DND-41 (cell line): Measurements from ENCODE around the gene TEX2.
"Not testable (repeated sequence)": the region's sequence is repeated elsewhere in the genome, so short reads cannot be mapped to it uniquely, and the experiment has no call there.

Source experiments
- ATAC-seq: fragments of 200-7000 bp; cut with Tn5 transposase; 3 replicates; pipeline ENCODE4 v1.9.1; 2021; ENCODE audit warnings: low read depth; ENCODE audit not compliant: insufficient read depth
- DNase-seq: peaks from one replicate; pipeline ENCODE4 v3.0.0-alpha.2; 2020
- H2AFZ ChIP-seq: 2 replicates; pipeline ENCODE4 v1.6.0; 2012; ENCODE audit warnings: low read depth, low read length
- H3K27ac ChIP-seq: 2 replicates; pipeline ENCODE4 v1.5.1; 2012; ENCODE audit warnings: low read length, inconsistent platforms
- H3K27me3 ChIP-seq: fragments of 200-600 bp; sonication (generic); 2 replicates; pipeline ENCODE4 v1.6.0; 2012; ENCODE audit warnings: low read length, mild to moderate bottlenecking, inconsistent platforms; ENCODE audit not compliant: insufficient read depth, poor library complexity
- H3K36me3 ChIP-seq: 2 replicates; pipeline ENCODE4 v1.5.1; 2012; ENCODE audit warnings: low read length, inconsistent platforms; ENCODE audit not compliant: insufficient read depth
- H3K4me1 ChIP-seq: 2 replicates; pipeline ENCODE4 v1.5.1; 2012; ENCODE audit warnings: mild to moderate bottlenecking, low read length; ENCODE audit not compliant: insufficient read depth
- H3K4me2 ChIP-seq: 2 replicates; pipeline ENCODE4 v1.6.0; 2012; ENCODE audit warnings: mild to moderate bottlenecking, moderate library complexity, low read length, inconsistent platforms; ENCODE audit not compliant: insufficient read depth
- H3K4me3 ChIP-seq, 2 experiments: fragments of 200-600 bp in 1 of 2; shearing (Covaris generic) in 1 of 2; 2 replicates each; pipeline ENCODE4 v1.5.1; 2012 to 2016; ENCODE audit warnings: inconsistent platforms in 2 of 2, low read length in 2 of 2, mild to moderate bottlenecking in 2 of 2, low read depth in 1 of 2, moderate library complexity in 1 of 2
- H3K79me2 ChIP-seq: 2 replicates; pipeline ENCODE4 v1.6.0; 2012; ENCODE audit warnings: low read length, inconsistent platforms; ENCODE audit not compliant: insufficient read depth
- H3K9ac ChIP-seq: 2 replicates; pipeline ENCODE4 v1.6.0; 2012; ENCODE audit warnings: low read depth, mild to moderate bottlenecking, inconsistent platforms, low read length, moderate library complexity
- H3K9me3 ChIP-seq: 2 replicates; pipeline ENCODE4 v1.5.1; 2012; ENCODE audit warnings: low read length, moderate library complexity, mild to moderate bottlenecking, inconsistent platforms; ENCODE audit not compliant: insufficient read depth, severe bottlenecking
- H4K20me1 ChIP-seq: 2 replicates; pipeline ENCODE4 v1.6.0; 2012; ENCODE audit warnings: low read length; ENCODE audit not compliant: insufficient read depth
- EZH2 ChIP-seq: IDR thresholded peaks from 3 replicates; pipeline ENCODE4 v1.6.1; 2012; ENCODE audit warnings: borderline replicate concordance, low read depth, mild to moderate bottlenecking, moderate library complexity, low read length, inconsistent platforms; ENCODE audit not compliant: severe bottlenecking
- TF ChIP-seq, protein P1 (sequence below): IDR thresholded peaks from 2 replicates; pipeline ENCODE4 v1.5.1; 2012; ENCODE audit warnings: borderline replicate concordance, low read length, moderate library complexity, mild to moderate bottlenecking; ENCODE audit not compliant: poor library complexity, severe bottlenecking; ENCODE audit errors: extremely low read depth

Gene TEX2

GRCh38 chr17:64186171-64187092 is 76.6 kb downstream of the TEX2 start:
- Histone ChIP-seq H4K20me1 (no peaks in the 10 kb centered on the region), H3K9ac (no peak overlapping the region), H3K36me3 (peaks cover 9% of the 10 kb centered on the region; the same call in 1 of the 2 replicates), H3K4me1 (no peaks in the 10 kb centered on the region), H3K79me2 (no peaks in the 10 kb centered on the region), H3K9me3 (no peaks in the 10 kb centered on the region), H3K27me3 (no peaks in the 10 kb centered on the region), H3K4me3 (no peak overlapping the region), H3K27ac (no peak overlapping the region), H3K4me2 (no peak overlapping the region), H2AFZ (no peak overlapping the region)
- TF ChIP-seq, protein P1, sequence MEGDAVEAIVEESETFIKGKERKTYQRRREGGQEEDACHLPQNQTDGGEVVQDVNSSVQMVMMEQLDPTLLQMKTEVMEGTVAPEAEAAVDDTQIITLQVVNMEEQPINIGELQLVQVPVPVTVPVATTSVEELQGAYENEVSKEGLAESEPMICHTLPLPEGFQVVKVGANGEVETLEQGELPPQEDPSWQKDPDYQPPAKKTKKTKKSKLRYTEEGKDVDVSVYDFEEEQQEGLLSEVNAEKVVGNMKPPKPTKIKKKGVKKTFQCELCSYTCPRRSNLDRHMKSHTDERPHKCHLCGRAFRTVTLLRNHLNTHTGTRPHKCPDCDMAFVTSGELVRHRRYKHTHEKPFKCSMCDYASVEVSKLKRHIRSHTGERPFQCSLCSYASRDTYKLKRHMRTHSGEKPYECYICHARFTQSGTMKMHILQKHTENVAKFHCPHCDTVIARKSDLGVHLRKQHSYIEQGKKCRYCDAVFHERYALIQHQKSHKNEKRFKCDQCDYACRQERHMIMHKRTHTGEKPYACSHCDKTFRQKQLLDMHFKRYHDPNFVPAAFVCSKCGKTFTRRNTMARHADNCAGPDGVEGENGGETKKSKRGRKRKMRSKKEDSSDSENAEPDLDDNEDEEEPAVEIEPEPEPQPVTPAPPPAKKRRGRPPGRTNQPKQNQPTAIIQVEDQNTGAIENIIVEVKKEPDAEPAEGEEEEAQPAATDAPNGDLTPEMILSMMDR = no peak
- no peak for TF ChIP-seq EZH2
- ATAC-seq (no peak), DNase-seq (no peak)

- not testable (repeated sequence) for H3K36me3 ChIP-seq
These were observed 77.5 kb downstream of the TEX2 start for GRCh38 chr17:64185557-64185956.

GRCh38 chr17:64185101-64185500 is 78.0 kb downstream of the TEX2 start:
- Histone ChIP-seq H3K27ac (no peak overlapping the region), H3K9ac (no peak overlapping the region), H2AFZ (no peak overlapping the region), H4K20me1 (no peaks in the 10 kb centered on the region), H3K79me2 (no peaks in the 10 kb centered on the region), H3K4me1 (no peaks in the 10 kb centered on the region), H3K4me2 (no peak overlapping the region), H3K27me3 (no peaks in the 10 kb centered on the region), H3K4me3 (no peak overlapping the region), H3K36me3 (peaks cover 5% of the 10 kb centered on the region; the same call in 1 of the 2 replicates), H3K9me3 (no peaks in the 10 kb centered on the region)
- TF ChIP-seq, protein P1 = no peak
- TF ChIP-seq EZH2 = no peak
- DNase-seq (no peak), ATAC-seq (no peak)

More at GRCh38 chr17:64185557-64185956, 77.5 kb downstream of the TEX2 start:
- not testable (repeated sequence) for H3K9ac ChIP-seq, H3K4me2 ChIP-seq, H4K20me1 ChIP-seq, H3K4me3 ChIP-seq, H3K9me3 ChIP-seq, H2AFZ ChIP-seq, DNase-seq, H3K27ac ChIP-seq, H3K27me3 ChIP-seq, H3K4me1 ChIP-seq, H3K79me2 ChIP-seq, ATAC-seq

- Histone ChIP-seq H4K20me1 (no peaks in the 10 kb centered on the region), H3K4me3 (no peak overlapping the region), H3K36me3 (peaks cover 5% of the 10 kb centered on the region; the same call in 1 of the 2 replicates), H3K4me2 (no peak overlapping the region), H3K9ac (no peak overlapping the region), H3K4me1 (no peaks in the 10 kb centered on the region), H3K27me3 (no peaks in the 10 kb centered on the region), H3K9me3 (no peaks in the 10 kb centered on the region), H3K79me2 (no peaks in the 10 kb centered on the region), H2AFZ (no peak overlapping the region), H3K27ac (no peak overlapping the region)
- ATAC-seq (no peak; the same call in 2 of the 3 replicates), DNase-seq (no peak)
- TF ChIP-seq EZH2 = no peak
- TF ChIP-seq, protein P1 = no peak
These were observed 79.2 kb downstream of the TEX2 start for GRCh38 chr17:64183815-64184214.
